Keratinocyte (primary cell): ENCODE measurements around the gene GOLGA6L2. TPM values are rescaled to one million over a fixed set of nuclear protein-coding genes. Genes with fewer than 3 reads are reported as not detected.

ENCODE experiments used
- DNase-seq: peaks from one replicate; pipeline ENCODE4 v3.0.0-alpha.2; 2011; ENCODE audit warnings: low read depth, missing footprints, low spot score
- FAIRE-seq: peaks from 2 replicates; lab custom pipeline; 2011; peaks lifted over from hg19 to GRCh38; lab: Jason Lieb, UNC
- H2AFZ ChIP-seq: 2 replicates; pipeline ENCODE4 v1.6.0; 2012; ENCODE audit warnings: low read length, control low read depth, inconsistent platforms; ENCODE audit not compliant: control insufficient read depth
- H3K27ac ChIP-seq: 2 replicates; pipeline ENCODE4 v1.5.1; 2011; ENCODE audit warnings: low read length; ENCODE audit not compliant: control insufficient read depth, insufficient read depth
- H3K27me3 ChIP-seq: 3 replicates; pipeline ENCODE4 v1.6.0; 2011; ENCODE audit warnings: low read length; ENCODE audit not compliant: control insufficient read depth, insufficient read depth; ENCODE audit errors: extremely low read depth
- H3K36me3 ChIP-seq, 2 experiments: 2 replicates in 1 of 2; 3 replicates in 1 of 2; pipeline ENCODE4 v1.5.1; 2011; ENCODE audit warnings: low read length in 2 of 2, mild to moderate bottlenecking in 1 of 2; ENCODE audit not compliant: control insufficient read depth in 2 of 2, insufficient read depth in 2 of 2; ENCODE audit errors: extremely low read depth in 1 of 2
- H3K4me1 ChIP-seq: 3 replicates; pipeline ENCODE4 v1.5.1; 2011; ENCODE audit warnings: low read length; ENCODE audit not compliant: control insufficient read depth, insufficient read depth; ENCODE audit errors: extremely low read depth
- H3K4me2 ChIP-seq: 3 replicates; pipeline ENCODE4 v1.6.0; 2011; ENCODE audit warnings: low read depth, low read length; ENCODE audit not compliant: control insufficient read depth, insufficient read depth; ENCODE audit errors: extremely low read depth
- H3K4me3 ChIP-seq, 3 experiments: fragments of 200-600 bp in 1 of 3; sonication (generic) in 1 of 3; 2 replicates in 2 of 3; 3 replicates in 1 of 3; pipeline ENCODE4 v1.5.1; 2011 to 2016; ENCODE audit warnings: low read length in 3 of 3, mild to moderate bottlenecking in 3 of 3, control low read depth in 2 of 3, inconsistent platforms in 1 of 3, low read depth in 1 of 3, mixed read lengths in 1 of 3, mixed run types in 1 of 3, moderate library complexity in 1 of 3; ENCODE audit not compliant: control insufficient read depth in 2 of 3, insufficient read depth in 2 of 3; ENCODE audit errors: extremely low read depth in 1 of 3
- H3K79me2 ChIP-seq: 2 replicates; pipeline ENCODE4 v1.6.0; 2012; ENCODE audit warnings: low read length; ENCODE audit not compliant: control insufficient read depth, insufficient read depth
- H3K9ac ChIP-seq: 3 replicates; pipeline ENCODE4 v1.6.0; 2011; ENCODE audit warnings: low read length; ENCODE audit not compliant: control insufficient read depth, insufficient read depth; ENCODE audit errors: extremely low read depth
- H3K9me1 ChIP-seq: 3 replicates; pipeline ENCODE4 v1.6.0; 2011; ENCODE audit warnings: low read length; ENCODE audit not compliant: control insufficient read depth, insufficient read depth; ENCODE audit errors: extremely low read depth
- H3K9me3 ChIP-seq: 2 replicates; pipeline ENCODE4 v1.5.1; 2012; ENCODE audit warnings: low read depth, low read length; ENCODE audit not compliant: control insufficient read depth
- H4K20me1 ChIP-seq: 3 replicates; pipeline ENCODE4 v1.6.0; 2011; ENCODE audit warnings: low read length; ENCODE audit not compliant: control insufficient read depth, insufficient read depth; ENCODE audit errors: extremely low read depth
- CTCF ChIP-seq, 3 experiments: IDR thresholded peaks in 1 of 3; conservative IDR thresholded peaks in 1 of 3; optimal IDR thresholded peaks in 1 of 3; 2 replicates in 2 of 3; 3 replicates in 1 of 3; pipeline versions ENCODE3 to v1.5.1; 2011; ENCODE audit warnings: low read length in 3 of 3, mild to moderate bottlenecking in 3 of 3, moderate library complexity in 2 of 3, control low read depth in 1 of 3, inconsistent platforms in 1 of 3; ENCODE audit not compliant: insufficient read depth in 2 of 3; ENCODE audit errors: extremely low read depth in 1 of 3
- EZH2 ChIP-seq: IDR thresholded peaks from one replicate; pipeline ENCODE4 v1.6.1; 2012; ENCODE audit warnings: inconsistent platforms, mild to moderate bottlenecking, low read length, moderate library complexity
- dilution Hi-C: fragments of 300-500 bp; cut with MboI; formaldehyde crosslinking; loops from one replicate; pipeline ENCODE4 v1.7.0; 2020; ENCODE audit warnings: low sequenced_read_pairs; ENCODE audit not compliant: extremely low pct_ligation_motif_present
- polyA plus RNA-seq, 5 experiments: library from polyadenylated mRNA; depleted of rRNA in 3 of 5; stranded (reverse) in 3 of 5; stranded (forward) in 1 of 5; unstranded in 1 of 5; fragments of >200 nt; gene quantifications; 1 replicate in 1 of 5; 2 replicates in 3 of 5; 3 replicates in 1 of 5; pipeline versions ENCODE4 v1.2.1 to v1.2.3, GENCODE V29; 2011 to 2012; ENCODE audit warnings: missing spikeins in 2 of 5, low read depth in 1 of 5, low replicate concordance in 1 of 5

The GOLGA6L2 gene
- polyA plus RNA-seq, 1 donor (not counting 4 experiments of a cell fraction or from before 2014, with no cell fraction given): not detected

GRCh38 chr15:23395030-23395692 lies 51.9 kb downstream of the GOLGA6L2 start:
- Histone ChIP-seq H3K79me2 (no peaks in the 10 kb centered on the region), H3K9me1 (no peaks in the 10 kb centered on the region), H3K9ac (no peak overlapping the region), H3K4me3 (no peak overlapping the region), H4K20me1 (no peaks in the 10 kb centered on the region), H2AFZ (no peak overlapping the region), H3K27ac (no peak overlapping the region), H3K27me3 (no peaks in the 10 kb centered on the region), H3K4me2 (no peak overlapping the region), H3K36me3 (no peaks in the 10 kb centered on the region), H3K4me1 (no peaks in the 10 kb centered on the region), H3K9me3 (no peaks in the 10 kb centered on the region)
- FAIRE-seq: no peak
- no peak for DNase-seq
- dilution Hi-C loops: no loop called here
- TF ChIP-seq EZH2 (no peak), CTCF (optimal IDR thresholded peaks at IDR 0.05 in 1 of 3, IDR thresholded peaks at IDR 0.05 in 1 of 3, conservative IDR thresholded peaks at IDR 0.05 in 1 of 3; ENCODE audit: extremely low read depth in 1 of 3, insufficient read depth in 2 of 3, low read length in 3 of 3) (no peak)

Other genes starting within 250 kb of the GOLGA6L2 start
- not detected in 3 replicates for gene GOLGA6L26, start 113.0 kb downstream of the GOLGA6L2 start, polyA plus RNA-seq
- 0.01 TPM in 1 of 3 replicates, not detected in the others for gene GOLGA8S, start 92.5 kb downstream of the GOLGA6L2 start, polyA plus RNA-seq
- not detected in 3 replicates for gene MKRN3, start 118.4 kb upstream of the GOLGA6L2 start, polyA plus RNA-seq
- gene MAGEL2, start 200.6 kb upstream of the GOLGA6L2 start, polyA plus RNA-seq: not detected in 3 replicates
- gene NDN, start 240.1 kb upstream of the GOLGA6L2 start, polyA plus RNA-seq: 0.57 to 0.76 TPM (median 0.75 TPM) in 3 replicates